Keratinocyte (primary cell): ENCODE results near the gene DOK6.

Experiments
- CTCF ChIP-seq, 3 experiments: IDR thresholded peaks in 1 of 3; conservative IDR thresholded peaks in 1 of 3; optimal IDR thresholded peaks in 1 of 3; 2 replicates in 2 of 3; 3 replicates in 1 of 3; pipeline versions ENCODE3 to v1.5.1; 2011; ENCODE audit warnings: low read length in 3 of 3, mild to moderate bottlenecking in 3 of 3, moderate library complexity in 2 of 3, control low read depth in 1 of 3, inconsistent platforms in 1 of 3; ENCODE audit not compliant: insufficient read depth in 2 of 3; ENCODE audit errors: extremely low read depth in 1 of 3
- EZH2 ChIP-seq: IDR thresholded peaks from one replicate; pipeline ENCODE4 v1.6.1; 2012; ENCODE audit warnings: inconsistent platforms, mild to moderate bottlenecking, low read length, moderate library complexity

GRCh38 chr18:69674292-69674877 lies 273.7 kb downstream of the DOK6 start:
- TF ChIP-seq CTCF (optimal IDR thresholded peaks at IDR 0.05 in 1 of 3, IDR thresholded peaks at IDR 0.05 in 1 of 3, conservative IDR thresholded peaks at IDR 0.05 in 1 of 3; ENCODE audit: extremely low read depth in 1 of 3, insufficient read depth in 2 of 3, low read length in 3 of 3) (no peak), EZH2 (no peak)
